UCSD-AML1 (cell line): Measurements from ENCODE around the gene FUNDC2.

Source experiments
- DNase-seq: peaks from one replicate; lab custom pipeline; 2025; ENCODE audit not compliant: unreplicated experiment; lab: John Stamatoyannopoulos, UW

Gene FUNDC2

DNA sequence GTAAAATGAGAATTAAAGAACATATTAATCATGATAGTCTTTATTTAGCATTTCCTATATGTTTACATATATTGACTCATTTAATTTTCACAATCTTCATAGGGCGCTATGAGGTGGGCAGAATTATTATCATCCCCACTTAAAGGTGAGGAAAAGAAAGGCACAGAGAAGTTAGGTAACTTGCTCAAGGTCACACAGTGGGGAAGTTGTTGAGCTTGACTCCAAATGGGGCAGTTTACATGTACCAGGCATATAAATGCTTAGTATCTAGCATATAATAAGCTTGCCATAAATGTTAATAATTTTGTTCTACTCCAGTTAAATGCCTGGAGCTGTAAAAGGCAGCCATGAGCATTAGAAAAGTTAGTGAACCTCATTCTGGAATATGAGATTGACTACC lies 42.8 kb downstream of the FUNDC2 start:
- DNase-seq = no peak

- no peak for DNase-seq
Measured at GRCh38 chrX:155070038-155070437, 43.4 kb downstream of the FUNDC2 start.

DNA sequence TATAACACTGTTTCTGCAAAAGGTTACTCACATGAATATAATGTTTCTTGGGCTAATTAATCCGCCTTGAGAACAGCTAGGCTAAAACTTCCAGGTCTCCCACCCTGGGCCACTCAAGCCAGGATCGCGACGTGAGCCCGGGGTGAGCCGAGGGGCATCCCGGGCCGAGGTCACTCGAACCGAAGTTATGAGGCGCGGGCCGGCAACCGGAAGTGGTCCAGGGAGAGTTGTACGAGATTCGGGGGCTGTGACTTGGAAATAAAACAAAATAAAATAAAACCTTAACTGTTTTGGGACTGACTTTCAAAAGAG lies 44.0 kb downstream of the FUNDC2 start:
- no peak for DNase-seq

GRCh38 chrX:155070975-155071693 lies 44.5 kb downstream of the FUNDC2 start, which contains the start of the genes BRCC3, CMC4 and MTCP1:
BRCC3 (plus strand) TSS chrX:155071508; CDS start chrX:155071528, 20 bp downstream.
CMC4 (minus strand) TSS chrX:155071136; CDS start chrX:155064023, 7,113 bp downstream.
MTCP1 (minus strand) TSS chrX:155071136; CDS start chrX:155066010, 5,126 bp downstream.
- DNase-seq = peak; percentile 92

DNA sequence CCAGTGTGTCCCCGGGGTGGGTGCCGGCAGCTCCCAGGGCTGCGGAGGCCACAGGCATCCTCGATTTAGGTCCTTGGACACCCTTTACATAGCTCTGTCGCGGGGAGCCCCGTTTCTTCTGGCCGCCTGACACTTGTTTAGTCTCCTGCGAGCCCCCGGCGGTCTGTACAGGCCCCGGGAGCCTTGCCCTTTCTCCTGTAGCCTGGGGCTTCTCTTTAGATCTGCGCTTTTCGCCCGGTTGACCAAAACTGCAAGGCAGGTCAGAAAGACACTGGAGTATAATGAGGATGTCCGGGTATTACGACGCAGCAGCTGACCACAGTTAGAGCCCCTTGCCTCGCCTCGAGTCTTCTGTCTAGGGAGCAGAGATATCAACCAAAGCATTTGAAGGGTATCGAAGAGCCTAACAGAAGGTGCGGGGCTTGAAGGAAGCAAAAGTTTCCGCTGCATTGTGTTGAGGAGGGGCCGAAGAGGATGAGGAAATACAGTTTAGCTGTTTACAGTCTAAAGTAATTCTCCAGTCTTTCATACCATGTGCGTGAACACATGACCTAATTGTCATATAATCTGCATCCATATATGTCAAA lies 45.1 kb downstream of the FUNDC2 start:
- no peak for DNase-seq

GRCh38 chrX:155086202-155086840 lies 59.7 kb downstream of the FUNDC2 start:
- DNase-seq = peak; percentile 14

DNA sequence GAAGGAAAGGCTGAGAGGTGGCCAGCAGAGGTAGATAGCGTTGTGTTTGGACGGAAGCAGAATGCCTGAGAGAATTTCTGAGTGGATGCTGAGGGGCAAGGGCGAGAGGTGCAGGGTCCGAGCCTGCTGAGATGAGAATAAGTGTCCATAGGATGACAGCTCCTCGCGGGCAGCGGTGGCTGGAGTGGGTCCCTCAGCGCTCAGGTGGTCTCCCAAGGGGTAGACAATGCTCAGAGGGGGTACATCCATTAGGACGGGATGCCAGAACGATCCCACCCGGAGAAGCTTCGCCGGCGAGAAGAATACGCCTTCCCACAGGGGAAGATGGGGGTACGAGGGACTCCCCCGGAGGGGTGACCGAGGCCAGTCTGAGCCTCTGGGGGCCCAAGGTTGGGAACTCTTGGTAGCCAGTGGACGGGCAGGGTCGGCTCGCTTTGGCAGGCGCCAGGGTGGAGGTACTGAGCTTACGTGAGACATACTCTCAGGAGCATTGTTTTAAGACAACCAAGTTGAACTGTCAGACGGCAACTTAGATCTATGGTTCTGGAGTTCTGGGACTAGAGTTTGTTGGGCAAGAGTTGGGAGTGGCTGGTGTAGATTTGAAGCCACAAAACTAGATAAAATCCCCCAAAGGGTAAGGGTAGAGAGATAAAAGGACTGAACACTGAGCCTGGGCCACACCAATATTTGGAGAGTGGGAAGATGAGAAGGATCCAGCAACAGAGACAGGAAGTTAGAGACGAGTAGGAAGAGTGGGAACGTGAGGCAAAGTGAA lies 60.5 kb downstream of the FUNDC2 start:
- DNase-seq = no peak

DNA sequence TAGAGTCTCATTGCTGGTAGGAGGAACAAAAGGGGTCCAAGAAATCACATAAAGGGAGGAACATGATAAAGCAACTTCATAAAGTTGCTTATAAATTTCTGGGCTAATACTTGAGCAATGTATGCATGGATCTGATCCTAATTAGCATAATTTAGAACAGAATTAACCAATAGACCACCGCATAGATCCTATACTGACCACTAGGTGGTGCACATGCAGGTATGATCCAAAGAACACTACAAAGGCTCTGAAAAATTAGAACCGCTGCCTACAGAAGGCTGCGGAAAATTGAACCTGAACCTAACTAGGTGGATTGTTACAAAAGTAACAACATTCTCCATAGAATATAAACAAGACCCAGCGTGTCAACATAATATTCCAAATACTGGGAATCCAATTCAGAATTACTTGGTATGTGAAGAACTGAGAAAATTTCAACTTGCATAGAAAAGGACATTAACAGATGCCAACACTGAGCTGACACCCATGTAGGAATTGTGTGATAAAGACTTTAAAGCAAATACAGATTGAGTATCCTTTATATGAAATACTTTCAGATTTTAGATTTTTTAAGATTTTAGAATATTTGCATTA lies 67.9 kb downstream of the FUNDC2 start:
- DNase-seq = no peak

- no peak for DNase-seq
Measured at GRCh38 chrX:155105919-155106318, 79.3 kb downstream of the FUNDC2 start.

DNA sequence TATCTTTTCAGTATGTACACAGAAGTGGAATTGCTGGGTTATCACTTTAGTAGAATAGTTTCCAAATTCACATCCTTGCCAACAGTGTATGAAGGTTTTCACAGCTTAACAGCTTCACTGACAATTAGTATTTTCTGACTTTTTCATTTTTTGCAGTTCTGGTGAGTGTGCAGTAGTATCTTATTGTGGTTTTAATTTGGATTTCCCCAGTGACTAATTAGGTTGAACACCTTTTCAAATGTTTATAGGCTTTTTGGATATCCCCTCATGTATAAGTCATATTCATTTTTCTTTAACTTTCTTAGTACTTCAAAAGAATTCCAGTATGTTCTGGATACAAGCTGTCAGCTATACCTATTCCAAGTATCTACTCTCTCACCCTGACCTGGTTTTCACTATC lies 81.8 kb downstream of the FUNDC2 start:
- no peak for DNase-seq
